Fibroblast of skin of left quadriceps (primary cell): Measurements from ENCODE around the gene CCL14.
"Not testable (repeated sequence)": the region's sequence is repeated elsewhere in the genome, so short reads cannot be mapped to it uniquely, and the experiment has no call there.

Source experiments
- DNase-seq, 2 experiments: peaks; one replicate each; pipeline ENCODE4 v3.0.0-alpha.2; 2013; ENCODE audit warnings: low read depth in 2 of 2

CCL14 gene

GRCh38 chr17:35942588-35943186 is 43.8 kb downstream of the CCL14 start:
- DNase-seq = no peak

DNA sequence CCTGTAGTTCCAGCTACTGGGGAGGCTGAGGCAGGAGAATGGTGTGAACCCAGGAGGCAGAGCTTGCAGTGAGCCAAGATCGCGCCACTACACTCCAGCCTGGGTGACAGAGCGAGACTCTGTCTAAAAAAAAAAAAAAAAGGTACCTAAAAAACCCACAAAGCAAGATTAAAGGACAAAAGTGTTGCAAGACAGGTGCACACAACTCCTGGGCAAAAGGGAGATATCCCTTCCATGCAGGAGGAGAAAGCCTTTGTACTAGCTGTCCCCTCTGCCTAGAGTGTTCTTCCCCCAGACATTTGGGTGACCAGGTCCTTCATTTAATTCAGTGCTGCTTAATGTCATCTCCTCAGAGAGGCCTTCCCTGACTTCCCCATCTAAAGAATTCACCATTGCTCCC is 48.0 kb downstream of the CCL14 start:
- DNase-seq = not testable (repeated sequence)

DNA sequence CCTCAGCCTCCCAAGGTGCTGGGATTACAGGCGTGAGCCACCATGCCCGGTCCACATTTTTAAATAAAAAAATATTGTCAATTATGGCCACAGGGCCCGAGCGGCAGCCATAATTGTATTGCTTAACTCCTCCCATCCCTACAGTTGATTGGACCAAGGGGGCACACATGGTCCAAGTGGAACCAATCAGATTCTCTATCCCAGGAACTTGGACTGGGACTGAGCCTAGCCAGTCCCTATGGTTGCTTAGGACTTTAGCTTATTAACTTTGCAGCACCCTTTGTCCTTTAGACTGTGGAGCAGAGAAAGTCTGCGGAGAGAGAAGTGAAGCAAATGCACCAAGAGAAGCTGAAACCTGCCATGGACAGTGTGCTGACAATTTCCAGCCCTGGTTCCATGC is 50.5 kb downstream of the CCL14 start:
- no peak for DNase-seq

DNA sequence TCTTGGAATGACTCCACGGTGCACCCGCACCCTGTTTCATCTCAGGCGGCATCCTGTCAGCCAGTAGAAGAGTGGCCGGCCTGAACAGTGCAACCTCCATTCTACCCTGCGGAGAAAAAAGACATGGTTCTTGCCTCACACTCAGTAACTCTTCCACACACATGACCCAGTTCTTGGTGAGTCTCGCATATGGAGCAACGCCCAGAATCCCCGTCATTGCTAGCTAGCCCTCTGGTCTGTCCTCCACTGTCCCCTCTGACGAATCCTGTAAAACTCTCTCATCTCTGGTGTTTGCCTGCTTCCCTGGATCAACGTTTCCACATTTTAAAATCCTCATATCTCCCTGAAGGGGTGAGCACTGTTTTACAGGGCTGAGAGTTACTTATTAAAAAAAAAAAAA is 51.8 kb downstream of the CCL14 start:
- no peak for DNase-seq
